Upper lobe of right lung (tissue), 1 donor: Measurements from ENCODE around the gene ADH1A. TPM values are rescaled to one million over a fixed set of nuclear protein-coding genes. Genes with fewer than 3 reads are reported as not detected.

ENCODE experiments used
- ATAC-seq: fragments of 200-7000 bp; cut with Tn5 transposase; one replicate; pipeline ENCODE4 v1.9.1; 2020; ENCODE audit warnings: mild to moderate bottlenecking, moderate library complexity
- DNase-seq: peaks from one replicate; pipeline ENCODE4 v3.0.0-alpha.2; 2020
- H3K27ac ChIP-seq: fragments of 200-600 bp; one replicate; pipeline ENCODE4 v1.8.0; 2022
- H3K27me3 ChIP-seq: fragments of 200-600 bp; one replicate; pipeline ENCODE4 v1.8.0; 2022; ENCODE audit warnings: mild to moderate bottlenecking
- H3K36me3 ChIP-seq: fragments of 200-600 bp; one replicate; pipeline ENCODE4 v1.8.0; 2022
- H3K4me1 ChIP-seq: fragments of 200-600 bp; one replicate; pipeline ENCODE4 v1.8.0; 2022
- H3K4me3 ChIP-seq: fragments of 200-600 bp; one replicate; pipeline ENCODE4 v1.8.0; 2022; ENCODE audit warnings: mild to moderate bottlenecking
- H3K9me3 ChIP-seq: fragments of 200-600 bp; one replicate; pipeline ENCODE4 v1.8.0; 2022
- CTCF ChIP-seq: fragments of 200-600 bp; IDR thresholded peaks from one replicate; pipeline ENCODE4 v1.8.0; 2022; ENCODE audit warnings: antibody characterized with exemption
- intact Hi-C: fragments of 100-400 bp; cut with DNase I; formaldehyde crosslinking; loops from one replicate; pipeline ENCODE4 v1.11.0; 2022
- total RNA-seq: library from RNA; stranded (reverse); fragmentation: NEBNext Ultra II Directional; extraction: Animal tissue kit (Norgen Biotek cat#: 25700); gene quantifications from one replicate; pipeline ENCODE4 v1.2.1, GENCODE V29; 2021
- donor health status: DM: no; HTN: yes; CAD: no; lungs with severe emphysema.

ADH1A gene
- total RNA-seq, 1 donor from 2014 or later = 3.6 TPM

- no peak overlapping the region for H3K27ac ChIP-seq
- no peaks in the 10 kb centered on the region for H3K4me1 ChIP-seq
- H3K36me3 ChIP-seq = no peaks in the 10 kb centered on the region
- H3K4me3 ChIP-seq = no peak overlapping the region
- no peak for DNase-seq
- intact Hi-C loops = no loop called here
- no peak for TF ChIP-seq CTCF
- ATAC-seq = no peak
- no peaks in the 10 kb centered on the region for H3K27me3 ChIP-seq
- no peaks in the 10 kb centered on the region for H3K9me3 ChIP-seq
Measured at GRCh38 chr4:99281261-99281660, 9.5 kb downstream of the ADH1A start.

GRCh38 chr4:99276417-99276816, 14.4 kb downstream of the ADH1A start:
- H3K27me3 ChIP-seq = no peaks in the 10 kb centered on the region
- no peak for ATAC-seq
- no peaks in the 10 kb centered on the region for H3K9me3 ChIP-seq
- H3K36me3 ChIP-seq = no peaks in the 10 kb centered on the region
- no peak for TF ChIP-seq CTCF
- H3K27ac ChIP-seq = no peak overlapping the region
- no peak for DNase-seq
- intact Hi-C loops = no loop called here
- H3K4me3 ChIP-seq = no peak overlapping the region
- H3K4me1 ChIP-seq = no peaks in the 10 kb centered on the region

- ATAC-seq = no peak
- intact Hi-C loops = no loop called here
- Histone ChIP-seq H3K4me3 (no peak overlapping the region), H3K4me1 (no peaks in the 10 kb centered on the region), H3K27ac (no peak overlapping the region), H3K9me3 (no peaks in the 10 kb centered on the region), H3K27me3 (no peaks in the 10 kb centered on the region), H3K36me3 (no peaks in the 10 kb centered on the region)
- TF ChIP-seq CTCF = no peak
- DNase-seq = no peak
Measured at GRCh38 chr4:99275885-99276284, 14.9 kb downstream of the ADH1A start.

GRCh38 chr4:99275050-99275449, 15.7 kb downstream of the ADH1A start:
- no peak for TF ChIP-seq CTCF
- Histone ChIP-seq H3K27ac (no peak overlapping the region), H3K27me3 (no peaks in the 10 kb centered on the region), H3K4me1 (no peaks in the 10 kb centered on the region), H3K9me3 (no peaks in the 10 kb centered on the region), H3K36me3 (no peaks in the 10 kb centered on the region), H3K4me3 (no peak overlapping the region)
- intact Hi-C loops = no loop called here
- ATAC-seq (no peak), DNase-seq (no peak)

GRCh38 chr4:99273704-99274103, 17.1 kb downstream of the ADH1A start:
- ATAC-seq (no peak), DNase-seq (no peak)
- no peaks in the 10 kb centered on the region for H3K4me1 ChIP-seq
- intact Hi-C loops = no loop called here
- no peak for TF ChIP-seq CTCF
- H3K27ac ChIP-seq = no peak overlapping the region
- H3K4me3 ChIP-seq = no peak overlapping the region
- no peaks in the 10 kb centered on the region for H3K36me3 ChIP-seq
- H3K9me3 ChIP-seq = no peaks in the 10 kb centered on the region
- no peaks in the 10 kb centered on the region for H3K27me3 ChIP-seq

- Histone ChIP-seq H3K4me1 (no peaks in the 10 kb centered on the region), H3K27me3 (no peaks in the 10 kb centered on the region), H3K9me3 (no peaks in the 10 kb centered on the region), H3K27ac (no peak overlapping the region), H3K36me3 (no peaks in the 10 kb centered on the region), H3K4me3 (no peak overlapping the region)
- DNase-seq (no peak), ATAC-seq (no peak)
- intact Hi-C loops = no loop called here
- TF ChIP-seq CTCF = no peak
Measured at GRCh38 chr4:99264927-99265326, 25.9 kb downstream of the ADH1A start.
